Mucosa of descending colon (tissue), 3 donors: ENCODE results near the gene HS6ST1. TPM values are rescaled to one million over a fixed set of nuclear protein-coding genes. Genes with fewer than 3 reads are reported as not detected.
A peak's percentile ranks its signal among the peaks of the same experiment; 100 is the strongest.
"Not testable (repeated sequence)": the region's sequence is repeated elsewhere in the genome, so short reads cannot be mapped to it uniquely, and the experiment has no call there.

Experiments used
- ATAC-seq: fragments of 200-7000 bp; cut with Tn5 transposase; one replicate; pipeline ENCODE4 v1.9.1; 2020; ENCODE audit warnings: mild to moderate bottlenecking, moderate library complexity
- DNase-seq, 3 donors: peaks; one replicate each; pipeline ENCODE4 v3.0.0-alpha.2; 2020
- H3K36me3 ChIP-seq: fragments of 200-600 bp; one replicate; pipeline ENCODE4 v1.8.0; 2021; ENCODE audit warnings: low read depth, mild to moderate bottlenecking
- H3K4me1 ChIP-seq: fragments of 200-600 bp; one replicate; pipeline ENCODE4 v1.8.0; 2021; ENCODE audit warnings: low read depth, mild to moderate bottlenecking
- H3K4me3 ChIP-seq: fragments of 200-600 bp; one replicate; pipeline ENCODE4 v1.8.0; 2021; ENCODE audit warnings: mild to moderate bottlenecking
- H3K9me3 ChIP-seq: fragments of 200-600 bp; one replicate; pipeline ENCODE4 v1.8.0; 2021; ENCODE audit warnings: mild to moderate bottlenecking
- CTCF ChIP-seq: fragments of 200-600 bp; IDR thresholded peaks from one replicate; pipeline ENCODE4 v1.8.0; 2022; ENCODE audit warnings: antibody characterized with exemption, mild to moderate bottlenecking
- intact Hi-C, 2 donors: fragments of 100-400 bp; cut with DNase I in 1 of 2; cut with micrococcal nuclease in 1 of 2; formaldehyde crosslinking; loops; one replicate each; pipeline versions ENCODE4 v1.11.0 to v1.11.1; 2022; cut with DNase I, micrococcal nuclease
- total RNA-seq, 3 donors: library from RNA; stranded (reverse); fragmentation: NEBNext Ultra II Directional in 2 of 3; extraction: Animal tissue kit (Norgen Biotek cat#: 25700) in 2 of 3; gene quantifications; one replicate each; pipeline versions ENCODE4 v1.2.1 to v1.2.4, GENCODE V29; 2021 to 2023
- donor health status: DM: no; HTN: no; CAD: no; lungs with moderate emphysema.
- donor health status: DM: no; HTN: no; CAD: no.
- donor health status: DM: no; HTN: yes; CAD: no.

HS6ST1 gene
- total RNA-seq, 3 donors from 2014 or later: 30.8 to 39.6 (median 32.2) TPM

GRCh38 chr2:128258218-128258617, 60.5 kb downstream of the HS6ST1 start:
- TF ChIP-seq CTCF: no peak
- intact Hi-C loops: no loop called here
- no peak overlapping the region for H3K4me3 ChIP-seq
- H3K4me1 ChIP-seq: peaks cover 1% of the 10 kb centered on the region
- DNase-seq (no peak), ATAC-seq (no peak)
- H3K36me3 ChIP-seq: no peaks in the 10 kb centered on the region
- H3K9me3 ChIP-seq: no peaks in the 10 kb centered on the region

GRCh38 chr2:128252501-128252900, 66.2 kb downstream of the HS6ST1 start:
- Histone ChIP-seq H3K36me3 (no peaks in the 10 kb centered on the region), H3K9me3 (no peaks in the 10 kb centered on the region), H3K4me1 (no peaks in the 10 kb centered on the region), H3K4me3 (no peak overlapping the region)
- no peak for DNase-seq
- intact Hi-C loops: no loop called here
- no peak for ATAC-seq
- TF ChIP-seq CTCF: no peak

GRCh38 chr2:128252086-128252485, 66.6 kb downstream of the HS6ST1 start:
- H3K9me3 ChIP-seq, H3K4me1 ChIP-seq, H3K36me3 ChIP-seq, intact Hi-C loops, DNase-seq, H3K4me3 ChIP-seq: not testable (repeated sequence)
- peak; percentile 28 for ATAC-seq

GRCh38 chr2:128250229-128251025, 68.2 kb downstream of the HS6ST1 start:
- no peaks in the 10 kb centered on the region for H3K9me3 ChIP-seq
- no peaks in the 10 kb centered on the region for H3K36me3 ChIP-seq
- no peak for ATAC-seq
- no peaks in the 10 kb centered on the region for H3K4me1 ChIP-seq
- TF ChIP-seq CTCF: no peak
- no peak for DNase-seq
- no peak overlapping the region for H3K4me3 ChIP-seq
- intact Hi-C loops: no loop called here

GRCh38 chr2:128249555-128249954, 69.1 kb downstream of the HS6ST1 start:
- no peaks in the 10 kb centered on the region for H3K4me1 ChIP-seq
- no peak overlapping the region for H3K4me3 ChIP-seq
- intact Hi-C loops: no loop called here
- TF ChIP-seq CTCF: no peak
- no peaks in the 10 kb centered on the region for H3K36me3 ChIP-seq
- H3K9me3 ChIP-seq: no peaks in the 10 kb centered on the region
- ATAC-seq (no peak), DNase-seq (no peak)

- no peak for TF ChIP-seq CTCF
- intact Hi-C loops: no loop called here
- DNase-seq (no peak), ATAC-seq (no peak)
- no peaks in the 10 kb centered on the region for H3K36me3 ChIP-seq
- no peak overlapping the region for H3K4me3 ChIP-seq
- no peaks in the 10 kb centered on the region for H3K4me1 ChIP-seq
- H3K9me3 ChIP-seq: no peaks in the 10 kb centered on the region
These were observed 72.9 kb downstream of the HS6ST1 start for GRCh38 chr2:128245813-128246212.
